Right kidney (tissue), 1 donor: Measurements from ENCODE around the gene SLC13A4.
"Not testable (repeated sequence)": the region's sequence is repeated elsewhere in the genome, so short reads cannot be mapped to it uniquely, and the experiment has no call there.

ENCODE experiments used
- DNase-seq: peaks from one replicate; pipeline ENCODE4 v3.0.0-alpha.2; 2016

The SLC13A4 gene

GRCh38 chr7:135692055-135692454 is 35.9 kb downstream of the SLC13A4 start:
- DNase-seq = no peak

GRCh38 chr7:135690566-135690965 is 37.4 kb downstream of the SLC13A4 start:
- no peak for DNase-seq

GRCh38 chr7:135687466-135687865 is 40.5 kb downstream of the SLC13A4 start:
- DNase-seq = no peak

- no peak for DNase-seq
Observed at GRCh38 chr7:135685306-135686084, 42.5 kb downstream of the SLC13A4 start.

- no peak for DNase-seq
Observed at GRCh38 chr7:135684699-135685098, 43.3 kb downstream of the SLC13A4 start.

- no peak for DNase-seq
Observed at GRCh38 chr7:135684136-135684535, 43.9 kb downstream of the SLC13A4 start.

GRCh38 chr7:135683609-135684008 is 44.4 kb downstream of the SLC13A4 start:
- DNase-seq = no peak

GRCh38 chr7:135682191-135682590 is 45.8 kb downstream of the SLC13A4 start:
- no peak for DNase-seq

GRCh38 chr7:135681762-135682161 is 46.2 kb downstream of the SLC13A4 start:
- DNase-seq = no peak

GRCh38 chr7:135678612-135679575 is 49.1 kb downstream of the SLC13A4 start:
- DNase-seq = no peak

- DNase-seq = no peak
Observed at GRCh38 chr7:135673360-135673706, 54.7 kb downstream of the SLC13A4 start.

GRCh38 chr7:135672560-135673359 is 55.2 kb downstream of the SLC13A4 start:
- no peak for DNase-seq

- no peak for DNase-seq
Observed at GRCh38 chr7:135670179-135670578, 57.8 kb downstream of the SLC13A4 start.

GRCh38 chr7:135669774-135670173 is 58.2 kb downstream of the SLC13A4 start:
- DNase-seq = no peak

- DNase-seq = not testable (repeated sequence)
Observed at GRCh38 chr7:135668852-135669395, 59.1 kb downstream of the SLC13A4 start.

- not testable (repeated sequence) for DNase-seq
Observed at GRCh38 chr7:135667626-135668025, 60.4 kb downstream of the SLC13A4 start.

GRCh38 chr7:135666846-135667245 is 61.1 kb downstream of the SLC13A4 start:
- DNase-seq = no peak

- no peak for DNase-seq
Observed at GRCh38 chr7:135666156-135666555, 61.8 kb downstream of the SLC13A4 start.

GRCh38 chr7:135665042-135665441 is 62.9 kb downstream of the SLC13A4 start:
- DNase-seq = no peak

GRCh38 chr7:135664046-135664589 is 63.9 kb downstream of the SLC13A4 start:
- DNase-seq = no peak

- DNase-seq = peak; percentile 95
Observed at GRCh38 chr7:135662373-135663114, 65.4 kb downstream of the SLC13A4 start, which contains the start of gene STMP1. Gene STMP1 (plus strand): TSS chr7:135662514.
